Right lobe of liver (tissue), 6 donors: ENCODE results near the gene CAMK1. TPM values are rescaled to one million over a fixed set of nuclear protein-coding genes. Genes with fewer than 3 reads are reported as not detected.
A peak's percentile ranks its signal among the peaks of the same experiment; 100 is the strongest.

Experiments used
- ATAC-seq, 4 donors: fragments of 200-7000 bp; cut with Tn5 transposase; one replicate each; pipeline ENCODE4 v1.9.1; 2020; ENCODE audit warnings: mild to moderate bottlenecking in 4 of 4, moderate library complexity in 4 of 4
- DNase-seq, 3 donors: peaks; one replicate each; pipeline ENCODE4 v3.0.0-alpha.2; 2020
- H3K27ac ChIP-seq, 3 donors: fragments of 200-600 bp; one replicate each; pipeline ENCODE4 v1.8.0; 2022
- H3K27me3 ChIP-seq, 2 donors: fragments of 200-600 bp; one replicate each; pipeline ENCODE4 v1.8.0; 2022
- H3K36me3 ChIP-seq, 4 donors: fragments of 200-600 bp; sonication (generic) in 1 of 4; one replicate each; pipeline versions ENCODE4 v1.5.1 to v1.8.0; 2017 to 2022; ENCODE audit warnings: control low read depth in 1 of 4
- H3K4me1 ChIP-seq, 4 donors: fragments of 200-600 bp; sonication (generic) in 1 of 4; one replicate each; pipeline versions ENCODE4 v1.5.1 to v1.8.0; 2017 to 2022; ENCODE audit warnings: control low read depth in 1 of 4
- H3K4me3 ChIP-seq, 3 donors: fragments of 200-600 bp; one replicate each; pipeline ENCODE4 v1.8.0; 2022
- H3K9me3 ChIP-seq, 4 donors: fragments of 200-600 bp; sonication (generic) in 1 of 4; one replicate each; pipeline versions ENCODE4 v1.5.1 to v1.8.0; 2017 to 2022; ENCODE audit warnings: control low read depth in 1 of 4
- POLR2A ChIP-seq: fragments of 450-650 bp; IDR thresholded peaks from one replicate; pipeline ENCODE4 v1.6.1; 2017; ENCODE audit warnings: antibody characterized with exemption, mild to moderate bottlenecking
- WGBS: methylation state at CpG from one replicate; pipeline ENCODE4 v1.1.6; 2018; ENCODE audit warnings: low coverage, low lambda C conversion rate; ENCODE audit not compliant: insufficient coverage; ENCODE audit errors: missing lambda C conversion rate; 5-methylcytosine and 5-hydroxymethylcytosine counted together
- intact Hi-C, 2 donors: fragments of 100-400 bp; cut with DNase I; formaldehyde crosslinking; loops; one replicate each; pipeline versions ENCODE4 v1.11.2 to v1.14.1; 2022
- total RNA-seq, 6 experiments: library from RNA; depleted of rRNA in 2 of 6; stranded (reverse); fragments of >200 nt in 2 of 6; fragmentation: NEBNext Ultra II Directional in 3 of 6; extraction: Animal tissue kit (Norgen Biotek cat#: 25700) in 3 of 6; gene quantifications; one replicate each; pipeline versions ENCODE4 v1.1.0 to v1.2.4, GENCODE V29; 2016 to 2023
- TF ChIP-seq, protein P1 (sequence below), 4 donors: fragments of 200-600 bp in 3 of 4; fragments of 450-650 bp in 1 of 4; IDR thresholded peaks; one replicate each; pipeline versions ENCODE4 v1.5.1 to v1.8.0; 2016 to 2022; ENCODE audit warnings: antibody characterized with exemption in 4 of 4, mild to moderate bottlenecking in 2 of 4
- donor health status: DM: no; HTN: yes; CAD: no.
- donor health status: DM: no; HTN: no; CAD: no.
- donor health status: DM: no; HTN: no; CAD: no.
- donor health status: DM: no; HTN: yes; CAD: no.
- donor health status: DM: no; HTN: yes; CAD: no.

The CAMK1 gene
- total RNA-seq, 6 experiments from 2014 or later, result 10.8 to 33.4 (median 24.5) TPM

DNA sequence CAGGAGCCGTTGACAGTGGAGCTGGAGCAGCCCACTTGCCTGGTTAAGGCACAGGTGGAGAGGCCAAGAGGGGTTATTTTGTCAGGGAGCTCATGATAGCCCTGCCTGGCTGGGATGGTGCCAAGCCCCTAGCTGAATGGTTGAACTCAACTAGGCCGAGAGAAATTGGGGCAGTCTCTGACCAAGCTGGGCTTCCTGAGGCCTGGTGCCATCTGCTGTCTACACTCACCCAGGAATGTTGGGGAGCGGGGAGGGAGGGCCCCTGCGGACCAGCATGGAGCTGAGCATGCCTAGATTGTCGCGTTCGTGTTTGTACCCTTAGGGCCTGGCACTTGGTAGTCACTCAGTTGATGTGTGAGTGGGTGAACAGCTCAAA, 37.0 kb downstream of the CAMK1 start:
- no peak overlapping the region for H3K27ac ChIP-seq
- 0% methylated on average over 1 of the region's 7 CpGs for WGBS

DNA sequence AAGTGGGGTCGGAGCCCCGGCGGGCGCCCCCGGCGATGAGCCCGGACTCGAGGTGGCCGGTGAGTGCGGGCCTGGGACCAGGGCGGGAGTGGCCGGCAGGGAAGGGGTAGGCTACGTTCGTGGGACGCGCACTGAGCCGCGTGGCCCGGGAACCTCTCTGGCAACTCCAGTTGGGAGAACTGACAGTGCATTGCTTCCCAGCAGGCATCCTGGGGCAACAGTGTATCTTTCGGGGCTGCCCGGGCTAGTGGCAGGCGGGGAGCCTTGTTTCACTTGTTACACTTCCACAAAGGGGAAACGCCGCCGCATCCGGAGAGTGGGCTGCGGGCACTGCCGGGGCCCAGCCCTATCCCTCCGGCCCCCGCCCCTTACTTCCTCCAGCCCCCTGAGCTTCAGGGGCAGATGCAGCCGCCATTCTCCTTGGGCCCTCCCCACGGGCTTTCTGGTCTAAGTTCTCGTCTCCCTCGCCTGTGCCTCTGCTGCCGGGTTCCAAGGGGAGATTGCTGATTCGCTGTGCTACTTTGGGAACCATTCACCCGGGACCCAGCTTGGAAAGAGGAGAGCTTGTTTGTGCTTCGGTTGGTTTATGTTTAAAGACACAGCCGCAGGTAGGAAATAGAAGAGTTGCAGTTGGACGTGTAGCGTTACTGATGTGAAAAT, 37.5 kb downstream of the CAMK1 start:
- H3K27ac ChIP-seq, result peak overlapping the region; percentile 99
- DNase-seq, result peak in 1 of 3 donors; percentile 41

More for the DNA sequence above, 37.0 kb downstream of the CAMK1 start:
- Histone ChIP-seq H3K4me1 (peaks cover 0 to 13% (median 5%) of the 10 kb centered on the region in 4 donors), H3K36me3 (peaks cover 0 to 25% (median 7%) of the 10 kb centered on the region in 4 donors), H3K4me3 (peak overlapping the region; percentile 95 to 99 (median 99)), H3K9me3 (no peaks in the 10 kb centered on the region), H3K27me3 (no peaks in the 10 kb centered on the region)
- no peak for ATAC-seq
- no peak for DNase-seq
- intact Hi-C loops, result no loop called here
- no peak for TF ChIP-seq POLR2A
- TF ChIP-seq, protein P1, sequence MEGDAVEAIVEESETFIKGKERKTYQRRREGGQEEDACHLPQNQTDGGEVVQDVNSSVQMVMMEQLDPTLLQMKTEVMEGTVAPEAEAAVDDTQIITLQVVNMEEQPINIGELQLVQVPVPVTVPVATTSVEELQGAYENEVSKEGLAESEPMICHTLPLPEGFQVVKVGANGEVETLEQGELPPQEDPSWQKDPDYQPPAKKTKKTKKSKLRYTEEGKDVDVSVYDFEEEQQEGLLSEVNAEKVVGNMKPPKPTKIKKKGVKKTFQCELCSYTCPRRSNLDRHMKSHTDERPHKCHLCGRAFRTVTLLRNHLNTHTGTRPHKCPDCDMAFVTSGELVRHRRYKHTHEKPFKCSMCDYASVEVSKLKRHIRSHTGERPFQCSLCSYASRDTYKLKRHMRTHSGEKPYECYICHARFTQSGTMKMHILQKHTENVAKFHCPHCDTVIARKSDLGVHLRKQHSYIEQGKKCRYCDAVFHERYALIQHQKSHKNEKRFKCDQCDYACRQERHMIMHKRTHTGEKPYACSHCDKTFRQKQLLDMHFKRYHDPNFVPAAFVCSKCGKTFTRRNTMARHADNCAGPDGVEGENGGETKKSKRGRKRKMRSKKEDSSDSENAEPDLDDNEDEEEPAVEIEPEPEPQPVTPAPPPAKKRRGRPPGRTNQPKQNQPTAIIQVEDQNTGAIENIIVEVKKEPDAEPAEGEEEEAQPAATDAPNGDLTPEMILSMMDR (IDR thresholded peaks at IDR 0.05), result no peak

DNA sequence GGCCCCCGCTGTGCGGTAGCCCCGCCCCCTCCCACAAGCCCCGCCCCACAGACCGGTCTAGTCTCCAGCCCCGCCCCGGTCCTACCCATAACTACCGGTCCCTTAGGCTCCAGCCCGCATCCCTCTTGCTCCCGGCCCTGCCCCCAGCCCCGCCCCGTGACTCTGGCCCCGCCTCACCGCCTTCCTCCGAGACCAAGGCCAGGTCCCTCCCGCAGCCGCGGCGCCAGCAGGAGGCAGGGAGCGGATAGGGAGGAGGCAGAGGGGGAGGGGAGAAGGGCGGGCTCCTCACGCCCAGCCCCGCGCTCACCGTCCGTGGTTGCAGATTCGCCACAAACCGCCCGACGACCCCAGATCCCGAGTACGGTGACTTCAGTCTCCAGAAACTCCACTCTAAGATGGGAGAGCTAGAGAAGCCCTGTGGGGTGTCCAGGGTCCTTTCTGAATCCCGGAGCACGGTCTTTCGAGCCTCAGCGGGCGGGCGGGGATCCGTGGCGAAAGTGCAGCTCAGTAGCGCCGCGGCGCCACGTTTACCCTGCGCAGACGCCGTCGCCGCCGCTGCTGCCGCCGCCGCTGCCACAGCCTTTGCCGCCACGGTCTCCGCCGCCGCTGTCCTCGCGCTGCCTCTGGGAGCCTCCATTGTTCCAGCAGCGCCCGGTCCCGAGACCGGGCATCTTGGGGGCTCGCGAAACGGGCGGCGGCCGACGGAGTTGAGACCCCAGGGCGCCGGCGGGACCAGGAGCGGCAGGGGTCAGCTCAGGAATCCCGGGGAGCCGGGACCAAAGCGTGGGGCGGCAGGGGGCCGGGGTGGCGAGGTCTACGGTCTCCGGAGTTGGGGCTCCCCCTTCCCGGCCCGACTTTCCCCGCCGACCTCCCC, 38.3 kb downstream of the CAMK1 start, which contains the start of gene BRPF1:
TSS of gene BRPF1 (plus strand) at position 530 of the 874 bp plus-strand sequence. CDS start 2,406 bp downstream, outside the sequence.
- TF ChIP-seq POLR2A, result peak; percentile 41
- TF ChIP-seq, protein P1 (IDR thresholded peaks at IDR 0.05), result peak in 2 of 4 donors; percentile 13 to 15

More for the DNA sequence above, 37.5 kb downstream of the CAMK1 start:
- peak overlapping the region; percentile 95 to 99 (median 99) for H3K4me3 ChIP-seq
- no peaks in the 10 kb centered on the region for H3K9me3 ChIP-seq
- TF ChIP-seq, protein P1 (IDR thresholded peaks at IDR 0.05), result no peak
- TF ChIP-seq POLR2A, result no peak
- WGBS, result 2% methylated on average over 14 of the region's 41 CpGs
- intact Hi-C loops, result no loop called here
- no peak for ATAC-seq
- H3K27me3 ChIP-seq, result no peaks in the 10 kb centered on the region
- peaks cover 0 to 13% (median 5%) of the 10 kb centered on the region in 4 donors for H3K4me1 ChIP-seq
- H3K36me3 ChIP-seq, result peaks cover 0 to 21% (median 5%) of the 10 kb centered on the region in 4 donors

DNA sequence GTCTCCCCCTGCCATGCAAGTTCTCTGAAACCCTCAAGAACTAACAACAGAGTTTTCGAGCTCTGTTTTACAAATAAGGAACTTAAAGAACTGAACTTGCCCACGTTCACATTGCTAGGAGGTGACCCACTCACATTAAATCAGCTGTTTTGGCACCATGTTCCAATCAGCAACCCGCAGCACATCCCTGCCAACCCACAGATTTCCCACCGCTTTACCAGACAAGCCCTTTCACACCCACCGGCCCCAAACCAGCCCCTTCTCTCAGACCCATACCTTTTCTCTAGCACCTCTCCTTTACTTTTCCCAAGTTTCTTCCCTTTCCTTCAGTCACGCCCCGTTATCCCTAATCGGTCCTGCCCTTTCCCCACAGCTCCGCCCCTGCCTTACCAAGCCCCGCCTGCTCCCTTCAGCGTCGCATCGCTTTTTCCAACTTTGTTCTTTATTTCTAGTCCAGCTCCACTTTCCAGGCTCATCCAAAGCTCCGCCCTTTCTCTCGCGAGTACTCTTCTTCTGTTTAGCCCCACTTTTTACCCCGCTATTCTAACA, 39.0 kb downstream of the CAMK1 start:
- no peaks in the 10 kb centered on the region for H3K27me3 ChIP-seq

More for the DNA sequence above, 38.3 kb downstream of the CAMK1 start, which contains the start of gene BRPF1:
- intact Hi-C loops, result no loop called here
- peak; percentile 100 for DNase-seq
- Histone ChIP-seq H3K27me3 (no peaks in the 10 kb centered on the region), H3K4me1 (peaks cover 0 to 13% (median 5%) of the 10 kb centered on the region in 4 donors), H3K36me3 (peaks cover 0 to 14% (median 2%) of the 10 kb centered on the region in 4 donors), H3K9me3 (no peaks in the 10 kb centered on the region), H3K27ac (peak within 1 kb of the TSS; percentile 99), H3K4me3 (peak within 1 kb of the TSS; percentile 95 to 99 (median 99))
- WGBS, result 0% methylated on average over 30 of the region's 88 CpGs
- ATAC-seq, result peak; percentile 96 to 99 (median 98)

More for the DNA sequence above, 39.0 kb downstream of the CAMK1 start:
- H3K9me3 ChIP-seq, result no peaks in the 10 kb centered on the region
- H3K36me3 ChIP-seq, result peaks cover 0 to 13% (median 2%) of the 10 kb centered on the region in 4 donors
- peak overlapping the region; percentile 49 to 99 (median 95) for H3K4me3 ChIP-seq
- no peak for DNase-seq
- intact Hi-C loops, result no loop called here
- TF ChIP-seq POLR2A, result no peak
- TF ChIP-seq, protein P1 (IDR thresholded peaks at IDR 0.05), result no peak
- H3K4me1 ChIP-seq, result peaks cover 0 to 13% (median 5%) of the 10 kb centered on the region in 4 donors
- peak; percentile 63 to 74 (median 70) for ATAC-seq
- H3K27ac ChIP-seq, result peak overlapping the region in 2 of 3 donors; percentile 53 to 99
- 2% methylated on average over 16 of the region's 17 CpGs for WGBS
